Measurements from ENCODE around the gene SLC4A5.

DNA sequence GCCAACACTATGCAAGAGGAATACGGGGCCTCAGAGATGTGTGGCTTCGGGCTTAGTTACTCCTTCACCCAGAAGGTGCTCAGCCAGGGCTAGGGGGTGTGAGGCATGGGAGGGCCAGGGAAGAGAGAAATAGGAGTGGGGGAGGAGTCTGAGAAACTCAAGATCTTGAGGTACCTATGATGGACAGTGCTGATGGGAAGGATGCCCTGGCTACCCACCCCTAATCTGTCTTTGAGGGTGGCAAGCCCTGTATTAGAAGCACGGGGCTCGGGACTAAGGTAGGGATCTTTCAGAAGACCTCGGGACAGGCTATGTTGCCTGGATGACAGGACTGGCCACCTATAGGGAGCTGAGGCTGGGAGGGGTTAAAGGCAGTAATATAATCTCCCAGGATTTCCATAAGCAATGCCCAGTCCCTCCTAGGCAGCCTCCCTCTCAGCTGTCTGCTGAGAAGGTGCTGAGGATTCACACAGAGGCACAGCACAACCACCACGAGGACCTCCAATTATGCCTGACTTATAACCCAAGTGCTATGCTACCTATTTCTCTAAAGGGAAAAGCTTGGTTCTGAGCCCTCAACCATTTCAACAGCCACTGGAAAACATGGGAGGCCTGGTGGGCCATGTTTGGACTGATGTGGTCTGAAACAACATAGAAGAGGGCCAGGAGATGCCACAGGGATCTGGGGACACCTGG, 121.5 kb downstream of the SLC4A5 start:
- TF ChIP-seq POLR2A (IDR thresholded peaks at IDR 0.05; ENCODE audit: low read depth, low read length) (peak; percentile 44; the same call in 1 of the 2 replicates), TAF1 (IDR thresholded peaks at IDR 0.05; ENCODE audit: low read depth, low read length) (no peak), PAX5 (IDR thresholded peaks at IDR 0.05; ENCODE audit: insufficient read depth, low read length, severe bottlenecking) (no peak), POLR2AphosphoS5 (IDR thresholded peaks at IDR 0.05; ENCODE audit: low read depth, low read length) (no peak; the same call in 1 of the 2 replicates), SPI1 (IDR thresholded peaks at IDR 0.05; ENCODE audit: low read depth, low read length) (no peak)
